ENCODE measurements around the gene HES4.
"Not testable (repeated sequence)": the region's sequence is repeated elsewhere in the genome, so short reads cannot be mapped to it uniquely, and the experiment has no call there.

- TF ChIP-seq CTCF, POLR2A, EP300 (IDR thresholded peaks at IDR 0.05): not testable (repeated sequence)
These were observed 31.2 kb upstream of the HES4 start for GRCh38 chr1:1030867-1031658.

Measured in stomach (tissue), 4 donors.